Endothelial cell of umbilical vein (primary cell): Measurements from ENCODE around the gene TESK2. TPM values are rescaled to one million over a fixed set of nuclear protein-coding genes. Genes with fewer than 3 reads are reported as not detected.

Experiments used
- BruUV-seq: library from RNA; stranded (reverse); fragments of 400-500 nt; replicated peaks from 2 replicates; lab custom pipeline; 2021; lab: Mats Ljungman, UMichigan
- CTCF ChIA-PET: fragments of 300-600, 350-600 bp; sonication (Branson Sonifier 250); formaldehyde crosslinking; loops from one replicate; lab custom pipeline; 2021; ENCODE audit warnings: antibody characterized with exemption, inconsistent platforms; lab: Charles Lee
- POLR2A ChIA-PET: fragments of 300-600, 350-600 bp; sonication (Branson Sonifier 250); formaldehyde crosslinking; loops from one replicate; lab custom pipeline; 2021; ENCODE audit warnings: antibody characterized with exemption, inconsistent platforms; lab: Charles Lee
- DNase-seq: peaks from one replicate; pipeline ENCODE4 v3.0.0-alpha.2; 2011; ENCODE audit warnings: low read depth, low spot score
- FAIRE-seq: peaks from 2 replicates; lab custom pipeline; 2011; peaks lifted over from hg19 to GRCh38; lab: Jason Lieb, UNC
- H2AFZ ChIP-seq: 2 replicates; pipeline ENCODE4 v1.6.0; 2012; ENCODE audit warnings: low read depth, low read length, control low read depth, inconsistent platforms
- H3K27ac ChIP-seq: 2 replicates; pipeline ENCODE4 v1.5.1; 2011; ENCODE audit warnings: low read depth, mild to moderate bottlenecking, control low read depth, low read length, moderate library complexity; ENCODE audit not compliant: insufficient read depth
- H3K27me3 ChIP-seq, 2 experiments: 2 replicates each; pipeline versions ENCODE4 v1.6.0 to v1.6.1; 2011; ENCODE audit warnings: low read length in 2 of 2, mixed read lengths in 1 of 2; ENCODE audit not compliant: control insufficient read depth in 2 of 2, insufficient read depth in 2 of 2
- H3K36me3 ChIP-seq, 2 experiments: 2 replicates in 1 of 2; 3 replicates in 1 of 2; pipeline ENCODE4 v1.5.1; 2011; ENCODE audit warnings: low read length in 2 of 2, mild to moderate bottlenecking in 1 of 2, moderate library complexity in 1 of 2; ENCODE audit not compliant: control insufficient read depth in 2 of 2, insufficient read depth in 2 of 2; ENCODE audit errors: extremely low read depth in 1 of 2
- H3K4me1 ChIP-seq: 3 replicates; pipeline ENCODE4 v1.5.1; 2011; ENCODE audit warnings: mild to moderate bottlenecking, low read length; ENCODE audit not compliant: control insufficient read depth, insufficient read depth; ENCODE audit errors: extremely low read depth
- H3K4me2 ChIP-seq: 2 replicates; pipeline ENCODE4 v1.6.1; 2011; ENCODE audit warnings: low read length, control low read depth, mixed read lengths; ENCODE audit not compliant: insufficient read depth
- H3K4me3 ChIP-seq, 3 experiments: fragments of 200-600 bp in 1 of 3; sonication (generic), shearing (Covaris generic) in 1 of 3; replicated peaks in 1 of 3; 2 replicates each; pipeline ENCODE4 v1.5.1; 2011 to 2016; ENCODE audit warnings: control low read depth in 3 of 3, low read length in 3 of 3, mild to moderate bottlenecking in 2 of 3, inconsistent platforms in 1 of 3, low read depth in 1 of 3, moderate library complexity in 1 of 3; ENCODE audit not compliant: insufficient read depth in 1 of 3
- H3K79me2 ChIP-seq: 2 replicates; pipeline ENCODE4 v1.6.0; 2012; ENCODE audit warnings: low read length, inconsistent platforms; ENCODE audit not compliant: control insufficient read depth, insufficient read depth
- H3K9ac ChIP-seq: replicated peaks from 2 replicates; pipeline ENCODE3; 2011; ENCODE audit warnings: low read length, control low read depth; ENCODE audit not compliant: insufficient read depth; ENCODE audit errors: extremely low read depth
- H3K9me1 ChIP-seq: replicated peaks from 3 replicates; pipeline ENCODE4 v1.6.0; 2011; ENCODE audit warnings: mild to moderate bottlenecking, low read length; ENCODE audit not compliant: control insufficient read depth, insufficient read depth; ENCODE audit errors: extremely low read depth
- H3K9me3 ChIP-seq: replicated peaks from 2 replicates; pipeline ENCODE4 v1.5.1; 2012; ENCODE audit warnings: low read length, inconsistent platforms; ENCODE audit not compliant: control insufficient read depth, insufficient read depth
- H4K20me1 ChIP-seq: replicated peaks from 2 replicates; pipeline ENCODE3; 2011; ENCODE audit warnings: mild to moderate bottlenecking, low read length; ENCODE audit not compliant: control insufficient read depth, insufficient read depth; ENCODE audit errors: extremely low read depth
- CTCF ChIP-seq, 2 donors: IDR thresholded peaks; 1 replicate in 1 of 2; 2 replicates in 1 of 2; pipeline ENCODE4 v1.5.1; 2011; ENCODE audit warnings: low read length in 2 of 2, mild to moderate bottlenecking in 2 of 2, moderate library complexity in 2 of 2, control low read depth in 1 of 2, inconsistent platforms in 1 of 2, low read depth in 1 of 2; ENCODE audit not compliant: insufficient read depth in 1 of 2; ENCODE audit errors: extremely low read depth in 1 of 2
- EZH2 ChIP-seq: IDR thresholded peaks from 2 replicates; pipeline ENCODE4 v1.6.1; 2012; ENCODE audit warnings: borderline replicate concordance, low read depth, mild to moderate bottlenecking, moderate library complexity, low read length, inconsistent platforms; ENCODE audit not compliant: severe bottlenecking
- FOS ChIP-seq: IDR thresholded peaks from 2 replicates; pipeline ENCODE4 v1.6.1; 2011; ENCODE audit warnings: mild to moderate bottlenecking, low read length, moderate library complexity, borderline replicate concordance; ENCODE audit not compliant: insufficient read depth
- GATA2 ChIP-seq: IDR thresholded peaks from 2 replicates; pipeline ENCODE4 v1.7.0; 2011; ENCODE audit warnings: low read depth, mild to moderate bottlenecking, moderate library complexity, mixed read lengths, low read length; ENCODE audit not compliant: insufficient read length, insufficient read depth
- JUN ChIP-seq: IDR thresholded peaks from 2 replicates; pipeline ENCODE4 v1.6.1; 2011; ENCODE audit warnings: borderline replicate concordance, low read depth; ENCODE audit not compliant: insufficient read length, insufficient read depth
- MAX ChIP-seq: IDR thresholded peaks from 2 replicates; pipeline ENCODE4 v1.6.1; 2011; ENCODE audit not compliant: insufficient read depth, insufficient read length
- MYC ChIP-seq: IDR thresholded peaks from one replicate; pipeline ENCODE4 v1.6.1; 2011; ENCODE audit warnings: mild to moderate bottlenecking, low read depth, low read length
- POLR2A ChIP-seq: IDR thresholded peaks from 2 replicates; pipeline ENCODE4 v1.6.1; 2012; ENCODE audit warnings: low read depth, mild to moderate bottlenecking, control low read depth, low read length
- POLR2AphosphoS5 ChIP-seq: IDR thresholded peaks from 2 replicates; pipeline ENCODE4 v1.6.1; 2012; ENCODE audit warnings: low read depth, mild to moderate bottlenecking, control low read depth, low read length, moderate library complexity; ENCODE audit not compliant: insufficient read depth
- dilution Hi-C: fragments of 300-500 bp; cut with MboI; formaldehyde crosslinking; loops from one replicate; pipeline ENCODE4 v1.15.0; 2019; ENCODE audit warnings: low sequenced_read_pairs; ENCODE audit not compliant: extremely low pct_ligation_motif_present
- intact Hi-C: fragments of 100-400 bp; cut with micrococcal nuclease; formaldehyde crosslinking; loops from one replicate; pipeline ENCODE4 v1.10.0; 2022
- polyA plus RNA-seq, 4 experiments: library from polyadenylated mRNA; depleted of rRNA in 3 of 4; stranded (reverse) in 3 of 4; unstranded in 1 of 4; fragments of >200 nt; gene quantifications; 2 replicates each; pipeline versions ENCODE4 v1.2.1 to v1.2.3, GENCODE V29; 2011 to 2012; ENCODE audit warnings: missing spikeins in 1 of 4
- total RNA-seq: library from RNA; stranded (reverse); gene quantifications from 2 replicates; pipeline ENCODE4 v1.2.3, GENCODE V29; 2021

Gene TESK2
- total and polyA plus RNA-seq, 2 donors (not counting 3 experiments of a cell fraction or from before 2014, with no cell fraction given): 2.1 to 2.6 TPM

- dilution Hi-C loops (loop anchor here (25.0 kb wide), 1 partner anchor 117 kb away; the partner anchor contains the start of gene TESK2), intact Hi-C loops (no loop called here)
- Histone ChIP-seq H2AFZ (no peak overlapping the region), H3K4me2 (no peak overlapping the region), H3K4me3 (no peak overlapping the region), H4K20me1 (no peaks in the 10 kb centered on the region), H3K9me1 (no peaks in the 10 kb centered on the region), H3K27me3 (peaks cover 0 to 1% of the 10 kb centered on the region in 2 experiments), H3K27ac (no peak overlapping the region), H3K36me3 (no peaks in the 10 kb centered on the region), H3K79me2 (no peaks in the 10 kb centered on the region), H3K9me3 (no peaks in the 10 kb centered on the region), H3K4me1 (no peaks in the 10 kb centered on the region), H3K9ac (no peak overlapping the region)
- DNase-seq (no peak), FAIRE-seq (no peak)
- no TSS peak for BruUV-seq
- CTCF ChIA-PET: interaction anchor here (1.2 to 2.0 kb wide), 3 partner anchors 10 to 356 kb away, joined by 3 to 7 read pairs (median 6); partner anchors contain the start of gene TESK2
- TF ChIP-seq JUN (no peak), POLR2A (no peak), GATA2 (no peak), EZH2 (no peak), POLR2AphosphoS5 (no peak), MYC (no peak), MAX (no peak), FOS (no peak), CTCF (IDR thresholded peaks at IDR 0.05; ENCODE audit: extremely low read depth in 1 of 2, insufficient read depth in 1 of 2, low read depth in 1 of 2, low read length in 2 of 2) (no peak)
- POLR2A ChIA-PET: no interaction called here
These were observed 120.4 kb downstream of the TESK2 start for GRCh38 chr1:45370575-45370974.
